ENCODE data around the gene GDF11.
A peak's percentile ranks its signal among the peaks of the same experiment; 100 is the strongest.

GDF11 gene

GRCh38 chr12:55719371-55719770 is 23.6 kb upstream of the GDF11 start:
- TF ChIP-seq ZNF600 (tag by site-specific recombination; IDR thresholded peaks at IDR 0.05), result no peak
- TF ChIP-seq ZNF239 (tag by site-specific recombination; IDR thresholded peaks at IDR 0.05), result no peak
- TF ChIP-seq ZNF366 (tag by site-specific recombination; conservative IDR thresholded peaks at IDR 0.05), result no peak
- TF ChIP-seq SCRT2 (tag by site-specific recombination; IDR thresholded peaks at IDR 0.05), result no peak
- TF ChIP-seq EGR2 (tag by site-specific recombination; IDR thresholded peaks at IDR 0.05; ENCODE audit: low read depth), result no peak

GRCh38 chr12:55720071-55720564 is 22.8 kb upstream of the GDF11 start, which contains the start of gene RDH5:
RDH5 (plus strand) TSS chr12:55720393; CDS start chr12:55721185, 792 bp downstream.
- ChIA-PET CTCF (interaction anchor here (0.6 to 7.0 kb wide), 9 partner anchors 10 to 106 kb away, joined by 3 to 127 read pairs (median 6); partner anchors contain the start of gene ITGA7), POLR2A (interaction anchor here (0.7 to 1.7 kb wide), 3 partner anchors 9 to 19 kb away, joined by 3 to 7 read pairs (median 4); partner anchors contain the start of gene CD63)
- Histone ChIP-seq H3K4me3 (ENCODE audit: low read depth, low read length) (no peak within 1 kb of the TSS), H3K9me3 (ENCODE audit: control insufficient read depth, insufficient read depth, low read depth, low read length) (no peaks in the 10 kb centered on the region), H3K27ac (ENCODE audit: extremely low read depth, low read depth, low read length) (no peak within 1 kb of the TSS), H3K36me3 (ENCODE audit: control insufficient read depth in 2 of 2, insufficient read depth in 1 of 2, low read length in 2 of 2) (peaks cover 0 to 46% of the 10 kb centered on the region in 2 experiments; a peak in 1 of 3 replicates), H3K4me1 (ENCODE audit: control insufficient read depth, insufficient read depth, low read length) (peaks cover 13% of the 10 kb centered on the region; the same call in 1 of the 2 replicates)
- no peak for TF ChIP-seq ZNF169 (tag by site-specific recombination; IDR thresholded peaks at IDR 0.05)
- no peak for TF ChIP-seq ZNF776 (tag by site-specific recombination; IDR thresholded peaks at IDR 0.05; ENCODE audit: borderline replicate concordance)
- no peak for TF ChIP-seq MYNN (tag by site-specific recombination; IDR thresholded peaks at IDR 0.05; ENCODE audit: borderline replicate concordance)
- TF ChIP-seq ZNF138 (tag by site-specific recombination; IDR thresholded peaks at IDR 0.05; ENCODE audit: borderline replicate concordance), result no peak
- no peak for TF ChIP-seq ZNF518A (tag by site-specific recombination; conservative IDR thresholded peaks at IDR 0.05; ENCODE audit: low read depth)
- no peak for TF ChIP-seq ZNF211 (tag by site-specific recombination; IDR thresholded peaks at IDR 0.05; ENCODE audit: low read depth)
- TF ChIP-seq EGR2 (tag by site-specific recombination; IDR thresholded peaks at IDR 0.05; ENCODE audit: low read depth), result peak; percentile 86
- TF ChIP-seq SCRT2 (tag by site-specific recombination; IDR thresholded peaks at IDR 0.05), result no peak
- no peak for TF ChIP-seq PBX3 (CRISPR knock-in tag; IDR thresholded peaks at IDR 0.05)
- TF ChIP-seq ZNF843 (tag by site-specific recombination; IDR thresholded peaks at IDR 0.05), result no peak
- TF ChIP-seq ZNF398 (tag by site-specific recombination; IDR thresholded peaks at IDR 0.05), result no peak
- TF ChIP-seq ZNF837 (tag by site-specific recombination; IDR thresholded peaks at IDR 0.05), result no peak
- TF ChIP-seq ZFHX2 (tag by site-specific recombination; conservative IDR thresholded peaks at IDR 0.05), result peak; percentile 73
- no peak for TF ChIP-seq KLF8 (tag by site-specific recombination; IDR thresholded peaks at IDR 0.05)
- TF ChIP-seq ZNF302 (tag by site-specific recombination; IDR thresholded peaks at IDR 0.05; ENCODE audit: low read depth), result no peak

More at GRCh38 chr12:55719371-55719770, 23.6 kb upstream of the GDF11 start:
- peaks cover 0 to 38% of the 10 kb centered on the region in 2 experiments; a peak in 1 of 3 replicates for H3K36me3 ChIP-seq (ENCODE audit: control insufficient read depth in 2 of 2, insufficient read depth in 1 of 2, low read length in 2 of 2)
- no peak overlapping the region for H3K27ac ChIP-seq (ENCODE audit: extremely low read depth, low read depth, low read length)
- no peaks in the 10 kb centered on the region for H3K9me3 ChIP-seq (ENCODE audit: control insufficient read depth, insufficient read depth, low read depth, low read length)
- CTCF ChIA-PET, result interaction anchor here (0.6 to 7.0 kb wide), 10 partner anchors 11 to 253 kb away, joined by 3 to 127 read pairs (median 4); a partner anchor contains a TSS
- peaks cover 13% of the 10 kb centered on the region; the same call in 1 of the 2 replicates for H3K4me1 ChIP-seq (ENCODE audit: control insufficient read depth, insufficient read depth, low read length)
- POLR2A ChIA-PET, result interaction anchor here (1.7 kb wide), 1 partner anchor 10 kb away, joined by 7 read pairs; the partner anchor contains the start of gene CD63
- no peak overlapping the region for H3K4me3 ChIP-seq (ENCODE audit: low read depth, low read length)
